Peyer's patch (tissue), 4 donors: ENCODE data around the gene USH1C. TPM values are rescaled to one million over a fixed set of nuclear protein-coding genes. Genes with fewer than 3 reads are reported as not detected.

Source experiments
- DNase-seq, 3 donors: peaks; one replicate each; pipeline ENCODE4 v3.0.0-alpha.2; 2017 to 2019
- H3K27ac ChIP-seq, 4 donors: fragments of 200-600 bp; sonication (generic); one replicate each; pipeline ENCODE4 v1.5.1; 2016 to 2019
- H3K27me3 ChIP-seq, 2 donors: fragments of 200-600 bp; sonication (generic); one replicate each; pipeline ENCODE4 v1.5.1; 2019
- H3K36me3 ChIP-seq, 3 donors: fragments of 200-600 bp; sonication (generic); one replicate each; pipeline ENCODE4 v1.5.1; 2016 to 2019
- H3K4me1 ChIP-seq, 4 donors: fragments of 200-600 bp; sonication (generic); one replicate each; pipeline ENCODE4 v1.5.1; 2016 to 2019
- H3K4me3 ChIP-seq, 4 donors: fragments of 200-600 bp; sonication (generic); 1 replicate in 3 of 4; 2 replicates in 1 of 4; pipeline ENCODE4 v1.5.1; 2016 to 2019; ENCODE audit warnings: mild to moderate bottlenecking in 1 of 4
- H3K9me3 ChIP-seq, 4 donors: fragments of 200-600 bp; sonication (generic); one replicate each; pipeline ENCODE4 v1.5.1; 2016 to 2019; ENCODE audit warnings: mild to moderate bottlenecking in 1 of 4
- POLR2A ChIP-seq, 2 donors: fragments of 450-650 bp; IDR thresholded peaks; one replicate each; pipeline ENCODE4 v1.5.1; 2017; ENCODE audit warnings: antibody characterized with exemption in 2 of 2, mild to moderate bottlenecking in 2 of 2, moderate library complexity in 2 of 2
- total RNA-seq, 4 donors: library from RNA; depleted of rRNA; stranded (reverse); fragments of >200 nt; gene quantifications; one replicate each; pipeline ENCODE4 v1.1.0, GENCODE V29; 2016
- TF ChIP-seq, protein P1 (sequence below), 6 experiments: fragments of 450-650 bp in 4 of 6; fragments of 200-600 bp in 2 of 6; sonication (generic) in 1 of 6; IDR thresholded peaks; one replicate each; pipeline ENCODE4 v1.5.1; 2017 to 2019; ENCODE audit warnings: antibody characterized with exemption in 6 of 6, mild to moderate bottlenecking in 3 of 6, moderate library complexity in 1 of 6

The USH1C gene
- total RNA-seq, 4 donors from 2014 or later = 90.8 to 302 (median 245) TPM

DNA sequence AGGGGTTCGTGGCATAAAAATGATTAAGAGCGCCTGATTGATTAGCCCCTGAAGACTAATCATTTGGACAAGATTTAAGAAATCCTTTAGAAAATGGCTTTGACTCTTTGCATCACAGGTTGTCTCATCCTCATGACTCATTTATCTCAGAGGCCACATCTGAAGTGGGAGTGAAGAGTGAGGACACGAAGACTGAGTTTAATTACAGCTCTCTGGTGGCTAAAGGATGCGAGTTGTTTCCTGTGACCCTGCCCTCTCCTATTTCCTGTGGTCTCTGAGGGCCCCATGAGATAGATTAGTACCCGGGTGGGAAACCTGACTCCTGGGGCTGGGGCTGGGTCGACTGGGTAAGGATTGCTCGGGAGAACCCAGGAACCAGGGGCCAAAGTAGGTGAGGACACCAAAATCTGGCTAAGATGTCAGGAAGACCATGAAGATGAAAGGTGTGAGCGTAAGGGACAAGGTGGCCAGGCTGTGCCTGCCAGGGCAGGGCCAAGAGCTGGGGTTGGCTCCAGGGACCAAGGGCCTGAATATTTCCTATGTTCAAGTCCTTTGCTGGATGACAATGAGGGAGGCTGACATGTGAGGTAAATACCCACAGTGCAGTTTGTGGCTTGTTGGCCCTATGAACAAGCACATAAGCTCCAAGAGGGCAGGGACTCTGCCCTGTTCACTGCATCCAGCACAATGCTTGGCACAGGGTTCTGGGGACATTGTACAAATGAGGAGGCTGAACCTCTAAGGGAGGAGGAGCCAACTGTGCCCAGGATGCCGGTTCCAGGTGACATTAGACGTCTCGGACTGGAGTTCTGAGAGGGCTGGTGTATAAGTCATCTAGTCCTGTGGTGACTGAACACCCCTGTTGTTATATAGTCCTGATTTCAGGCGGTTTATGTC, 6.5 kb upstream of the USH1C start:
- no peaks in the 10 kb centered on the region for H3K36me3 ChIP-seq
- H3K4me3 ChIP-seq = no peak overlapping the region
- no peaks in the 10 kb centered on the region for H3K4me1 ChIP-seq
- H3K27me3 ChIP-seq = no peaks in the 10 kb centered on the region
- DNase-seq = peak in 2 of 3 donors; percentile 22 to 32
- TF ChIP-seq POLR2A (IDR thresholded peaks at IDR 0.05) = no peak
- TF ChIP-seq, protein P1, sequence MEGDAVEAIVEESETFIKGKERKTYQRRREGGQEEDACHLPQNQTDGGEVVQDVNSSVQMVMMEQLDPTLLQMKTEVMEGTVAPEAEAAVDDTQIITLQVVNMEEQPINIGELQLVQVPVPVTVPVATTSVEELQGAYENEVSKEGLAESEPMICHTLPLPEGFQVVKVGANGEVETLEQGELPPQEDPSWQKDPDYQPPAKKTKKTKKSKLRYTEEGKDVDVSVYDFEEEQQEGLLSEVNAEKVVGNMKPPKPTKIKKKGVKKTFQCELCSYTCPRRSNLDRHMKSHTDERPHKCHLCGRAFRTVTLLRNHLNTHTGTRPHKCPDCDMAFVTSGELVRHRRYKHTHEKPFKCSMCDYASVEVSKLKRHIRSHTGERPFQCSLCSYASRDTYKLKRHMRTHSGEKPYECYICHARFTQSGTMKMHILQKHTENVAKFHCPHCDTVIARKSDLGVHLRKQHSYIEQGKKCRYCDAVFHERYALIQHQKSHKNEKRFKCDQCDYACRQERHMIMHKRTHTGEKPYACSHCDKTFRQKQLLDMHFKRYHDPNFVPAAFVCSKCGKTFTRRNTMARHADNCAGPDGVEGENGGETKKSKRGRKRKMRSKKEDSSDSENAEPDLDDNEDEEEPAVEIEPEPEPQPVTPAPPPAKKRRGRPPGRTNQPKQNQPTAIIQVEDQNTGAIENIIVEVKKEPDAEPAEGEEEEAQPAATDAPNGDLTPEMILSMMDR (IDR thresholded peaks at IDR 0.05) = no peak
- no peaks in the 10 kb centered on the region for H3K9me3 ChIP-seq
- no peak overlapping the region for H3K27ac ChIP-seq

DNA sequence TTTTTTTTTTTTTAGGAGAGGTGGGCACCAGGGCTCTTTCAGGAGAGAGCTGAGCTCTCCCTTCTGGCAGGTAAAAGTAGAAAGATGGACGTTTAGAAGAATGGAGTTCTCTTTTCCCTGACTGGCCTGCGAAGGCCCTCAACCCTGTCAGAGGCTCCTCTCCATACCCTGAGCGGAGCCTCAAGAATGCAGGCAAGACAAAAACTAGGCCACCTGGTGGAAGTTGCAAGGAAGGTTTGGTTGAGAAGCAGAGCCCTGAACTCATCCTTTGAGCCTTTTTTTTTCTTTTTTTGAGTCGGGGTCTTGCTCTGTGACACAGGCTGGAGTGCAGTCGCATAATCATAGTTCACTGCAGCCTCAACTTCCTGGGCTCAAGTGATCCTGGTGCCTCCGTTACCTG, 4.2 kb upstream of the USH1C start:
- no peaks in the 10 kb centered on the region for H3K9me3 ChIP-seq
- no peak overlapping the region for H3K4me3 ChIP-seq
- no peaks in the 10 kb centered on the region for H3K36me3 ChIP-seq
- TF ChIP-seq, protein P1 (IDR thresholded peaks at IDR 0.05) = peak in 2 of 6 experiments; percentile 18 to 36
- TF ChIP-seq POLR2A (IDR thresholded peaks at IDR 0.05) = no peak
- H3K27me3 ChIP-seq = no peaks in the 10 kb centered on the region
- H3K4me1 ChIP-seq = peaks cover 0 to 6% (median 0%) of the 10 kb centered on the region in 4 donors
- no peak for DNase-seq
- H3K27ac ChIP-seq = no peak overlapping the region

DNA sequence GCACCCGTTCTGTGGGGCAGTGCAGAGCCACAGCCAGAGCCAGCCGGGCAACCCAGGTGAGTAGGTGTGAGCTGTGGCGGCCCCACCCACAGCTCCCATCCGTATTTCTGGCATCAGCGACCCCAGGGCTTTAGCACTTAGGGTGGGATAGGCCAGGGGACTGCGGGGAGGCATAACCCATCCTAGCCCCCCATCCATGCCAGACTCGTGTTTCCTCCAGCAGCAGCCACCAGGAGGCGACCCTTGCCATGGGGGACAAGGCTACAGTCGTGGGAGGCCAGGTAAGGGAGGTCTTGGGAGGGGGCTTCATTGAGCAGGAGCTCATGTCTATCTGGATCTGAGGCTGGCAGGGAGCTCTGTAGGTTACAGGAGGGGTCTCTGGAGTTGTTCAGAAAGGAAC, 3.7 kb upstream of the USH1C start:
- no peak for DNase-seq
- Histone ChIP-seq H3K4me1 (peaks cover 0 to 6% (median 0%) of the 10 kb centered on the region in 4 donors), H3K27me3 (no peaks in the 10 kb centered on the region), H3K4me3 (no peak overlapping the region), H3K9me3 (no peaks in the 10 kb centered on the region), H3K36me3 (no peaks in the 10 kb centered on the region), H3K27ac (no peak overlapping the region)
- TF ChIP-seq, protein P1 (IDR thresholded peaks at IDR 0.05) = peak in 1 of 6 experiments; percentile 8
- TF ChIP-seq POLR2A (IDR thresholded peaks at IDR 0.05) = no peak

DNA sequence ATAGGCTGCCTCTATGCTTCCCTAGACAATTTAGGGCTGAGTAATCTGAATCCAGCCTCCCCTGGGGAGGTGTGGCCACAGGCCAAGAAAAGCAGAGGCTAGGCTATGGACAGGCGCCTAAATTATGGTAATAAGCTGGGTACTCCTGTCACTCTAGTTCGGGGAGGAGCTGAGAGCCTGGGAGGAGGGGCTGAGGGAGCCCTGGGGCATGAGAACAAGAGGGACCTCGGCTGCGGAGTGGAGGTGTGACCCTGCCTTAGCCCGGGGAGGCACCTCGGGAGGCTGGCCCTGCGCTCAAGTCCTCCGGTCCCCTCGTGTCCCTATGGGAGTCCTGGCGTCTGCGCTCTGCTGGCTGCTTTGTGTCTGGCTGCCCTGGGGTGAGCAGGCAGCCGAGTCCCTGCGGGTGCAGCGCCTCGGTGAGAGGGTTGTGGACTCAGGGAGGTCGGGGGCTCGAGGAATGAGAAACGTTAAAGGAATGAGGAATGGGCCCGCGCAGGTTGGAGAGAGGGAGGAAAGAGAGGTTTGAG, 2.9 kb upstream of the USH1C start, which contains the start of gene OTOG:
OTOG (plus strand) TSS at position 209 of the 527 bp plus-strand sequence; CDS start at position 323, 114 bp downstream.
- Histone ChIP-seq H3K4me3 (no peak within 1 kb of the TSS), H3K27me3 (no peaks in the 10 kb centered on the region), H3K36me3 (no peaks in the 10 kb centered on the region), H3K9me3 (no peaks in the 10 kb centered on the region), H3K27ac (no peak within 1 kb of the TSS), H3K4me1 (peaks cover 0 to 6% (median 0%) of the 10 kb centered on the region in 4 donors)
- no peak for TF ChIP-seq POLR2A (IDR thresholded peaks at IDR 0.05)
- TF ChIP-seq, protein P1 (IDR thresholded peaks at IDR 0.05) = no peak
- no peak for DNase-seq

DNA sequence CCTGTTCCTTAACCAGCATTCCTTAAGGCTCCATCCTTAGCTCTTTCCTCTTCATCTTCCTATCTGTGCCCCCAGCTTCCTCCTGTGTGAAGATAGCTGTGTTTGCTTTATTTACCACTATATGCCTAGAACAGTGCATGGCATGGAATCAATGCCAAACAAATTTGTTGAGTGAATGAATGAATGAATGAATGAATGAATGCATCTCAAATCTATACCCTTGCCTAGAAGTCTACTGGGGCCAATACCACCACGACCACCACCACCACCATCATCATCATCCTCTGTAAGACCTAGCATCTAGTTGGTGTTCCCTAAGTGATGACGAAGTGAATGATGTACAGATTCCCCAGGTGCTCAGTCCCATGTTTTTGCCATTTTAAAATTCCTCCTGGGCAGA, 2.0 kb upstream of the USH1C start:
- Histone ChIP-seq H3K4me3 (no peak overlapping the region), H3K36me3 (no peaks in the 10 kb centered on the region), H3K27ac (no peak overlapping the region), H3K9me3 (no peaks in the 10 kb centered on the region), H3K27me3 (no peaks in the 10 kb centered on the region), H3K4me1 (peaks cover 0 to 6% (median 0%) of the 10 kb centered on the region in 4 donors)
- TF ChIP-seq, protein P1 (IDR thresholded peaks at IDR 0.05) = no peak
- DNase-seq = no peak
